MM.1S (cell line): ENCODE measurements around the gene CXCL8.

ENCODE experiments used
- EZH2phosphoT487 ChIP-seq: fragments of 300-600 bp; sonication (generic); IDR thresholded peaks from 2 replicates; pipeline ENCODE4 v1.6.1; 2018; ENCODE audit warnings: antibody characterized with exemption, low read length
- TF ChIP-seq, protein P1 (sequence below): fragments of 300-600 bp; sonication (generic); IDR thresholded peaks from 2 replicates; pipeline ENCODE4 v1.5.1; 2016; ENCODE audit warnings: antibody characterized with exemption, low read length, mixed read lengths

DNA sequence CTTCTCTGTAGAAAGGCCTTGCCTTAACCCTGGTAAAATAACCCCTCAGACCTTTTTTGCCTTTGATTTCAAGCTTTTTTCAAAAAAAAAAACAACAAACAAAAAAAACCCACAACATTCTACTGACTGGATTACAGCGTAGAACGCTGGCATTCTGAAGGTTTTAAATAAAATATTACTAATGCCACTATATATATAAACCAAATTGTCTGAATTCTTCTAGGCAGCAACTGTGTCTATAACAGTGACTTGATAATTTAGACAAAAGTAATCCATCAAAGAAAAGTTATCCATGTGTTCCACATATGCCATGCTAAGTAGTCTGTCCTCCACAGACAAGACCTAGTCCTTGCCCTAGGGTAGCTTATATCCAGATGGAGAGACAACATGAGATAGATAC lies 33.6 kb upstream of the CXCL8 start:
- TF ChIP-seq, protein P1, sequence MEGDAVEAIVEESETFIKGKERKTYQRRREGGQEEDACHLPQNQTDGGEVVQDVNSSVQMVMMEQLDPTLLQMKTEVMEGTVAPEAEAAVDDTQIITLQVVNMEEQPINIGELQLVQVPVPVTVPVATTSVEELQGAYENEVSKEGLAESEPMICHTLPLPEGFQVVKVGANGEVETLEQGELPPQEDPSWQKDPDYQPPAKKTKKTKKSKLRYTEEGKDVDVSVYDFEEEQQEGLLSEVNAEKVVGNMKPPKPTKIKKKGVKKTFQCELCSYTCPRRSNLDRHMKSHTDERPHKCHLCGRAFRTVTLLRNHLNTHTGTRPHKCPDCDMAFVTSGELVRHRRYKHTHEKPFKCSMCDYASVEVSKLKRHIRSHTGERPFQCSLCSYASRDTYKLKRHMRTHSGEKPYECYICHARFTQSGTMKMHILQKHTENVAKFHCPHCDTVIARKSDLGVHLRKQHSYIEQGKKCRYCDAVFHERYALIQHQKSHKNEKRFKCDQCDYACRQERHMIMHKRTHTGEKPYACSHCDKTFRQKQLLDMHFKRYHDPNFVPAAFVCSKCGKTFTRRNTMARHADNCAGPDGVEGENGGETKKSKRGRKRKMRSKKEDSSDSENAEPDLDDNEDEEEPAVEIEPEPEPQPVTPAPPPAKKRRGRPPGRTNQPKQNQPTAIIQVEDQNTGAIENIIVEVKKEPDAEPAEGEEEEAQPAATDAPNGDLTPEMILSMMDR: no peak
- no peak for TF ChIP-seq EZH2phosphoT487
